GM13976 (cell line): ENCODE measurements around the gene ZSCAN5B.
"Not testable (repeated sequence)": the region's sequence is repeated elsewhere in the genome, so short reads cannot be mapped to it uniquely, and the experiment has no call there.

Source experiments
- DNase-seq: peaks from one replicate; pipeline ENCODE4 v3.0.0; 2012; ENCODE audit warnings: low spot score
- CTCF ChIP-seq: IDR thresholded peaks from 2 replicates; pipeline ENCODE4 v1.5.1; 2012; ENCODE audit warnings: borderline replicate concordance, mild to moderate bottlenecking; ENCODE audit not compliant: insufficient read depth; ENCODE audit errors: extremely low read depth, missing control alignments, control extremely low read depth
- in situ Hi-C: fragments of 300-500 bp; cut with MboI; formaldehyde crosslinking; loops from one replicate; pipeline ENCODE4 v1.12.0; 2022; ENCODE audit warnings: low sequenced_read_pairs, mixed read lengths, inconsistent platforms; ENCODE audit not compliant: unreplicated experiment

Gene ZSCAN5B

GRCh38 chr19:56152644-56153043 is 44.9 kb downstream of the ZSCAN5B start:
- in situ Hi-C loops: no loop called here
- TF ChIP-seq CTCF: no peak
- no peak for DNase-seq

- in situ Hi-C loops: no loop called here
- no peak for DNase-seq
- TF ChIP-seq CTCF: no peak
Observed at GRCh38 chr19:56150358-56150757, 47.2 kb downstream of the ZSCAN5B start.

GRCh38 chr19:56149656-56150038 is 47.9 kb downstream of the ZSCAN5B start:
- in situ Hi-C loops: no loop called here
- no peak for DNase-seq
- no peak for TF ChIP-seq CTCF

- in situ Hi-C loops: not testable (repeated sequence)
Observed at GRCh38 chr19:56148955-56149655, 48.5 kb downstream of the ZSCAN5B start.

GRCh38 chr19:56148096-56148495 is 49.5 kb downstream of the ZSCAN5B start:
- no peak for DNase-seq
- in situ Hi-C loops: no loop called here
- no peak for TF ChIP-seq CTCF

More at GRCh38 chr19:56148955-56149655, 48.5 kb downstream of the ZSCAN5B start:
- not testable (repeated sequence) for DNase-seq

GRCh38 chr19:56147307-56147706 is 50.3 kb downstream of the ZSCAN5B start:
- in situ Hi-C loops: no loop called here
- peak; percentile 26 for DNase-seq
- TF ChIP-seq CTCF: no peak

- no peak for TF ChIP-seq CTCF
- in situ Hi-C loops: no loop called here
- no peak for DNase-seq
Observed at GRCh38 chr19:56146904-56147303, 50.7 kb downstream of the ZSCAN5B start.
